ENCODE data around the gene NUMBL. TPM values are rescaled to one million over a fixed set of nuclear protein-coding genes. Genes with fewer than 3 reads are reported as not detected.

The NUMBL gene
- total and polyA plus RNA-seq, 2 of the 8 experiments (the other 6 are each of a cell fraction or from before 2014, with no cell fraction given) = 13.5 to 24.8 TPM

- no peaks in the 10 kb centered on the region for H4K20me1 ChIP-seq (replicated peaks in 1 of 2; ENCODE audit: control insufficient read depth in 1 of 2, insufficient read depth in 2 of 2, low read length in 2 of 2)
- POLR2A ChIA-PET (ENCODE audit: partially characterized antibody) = interaction anchor here (1.0 to 2.2 kb wide), 9 partner anchors 10 to 83 kb away, joined by 3 to 11 read pairs (median 4); partner anchors contain the start of gene ACTMAP
- FAIRE-seq = no peak
Observed at GRCh38 chr19:40721936-40722661, 31.6 kb upstream of the NUMBL start.

More at GRCh38 chr19:40721936-40722661, 31.6 kb upstream of the NUMBL start:
- no peak overlapping the region for H3K56ac ChIP-seq (replicated peaks; ENCODE audit: insufficient read length, low read depth, low read length)
- no peak overlapping the region for H3K9ac ChIP-seq (replicated peaks in 1 of 4; ENCODE audit: extremely low read depth in 1 of 4, low read depth in 3 of 4, low read length in 3 of 4)
- peaks cover 10% of the 10 kb centered on the region for H3K23me2 ChIP-seq (ENCODE audit: low read depth, low read length)
- peaks cover 0 to 10% (median 0%) of the 10 kb centered on the region in 4 experiments; a peak in 6 of 7 replicates for H3K4me1 ChIP-seq (replicated peaks in 1 of 4; ENCODE audit: control insufficient read depth in 3 of 4, insufficient read depth in 4 of 4, low read length in 3 of 4)
- no peak overlapping the region for H3K27ac ChIP-seq (ENCODE audit: low read depth, low read length)
- no peaks in the 10 kb centered on the region for H3K27me3 ChIP-seq (replicated peaks in 1 of 4; ENCODE audit: control insufficient read depth in 3 of 4, extremely low read depth in 1 of 4, insufficient read depth in 3 of 4, low read length in 3 of 4)
- no peak overlapping the region for H3K4me3 ChIP-seq (ENCODE audit: extremely low read depth in 1 of 4, insufficient read depth in 2 of 4, low read depth in 3 of 4, low read length in 4 of 4)
- no peak overlapping the region for H2AFZ ChIP-seq (ENCODE audit: low read length)
- H3K79me2 ChIP-seq (ENCODE audit: control insufficient read depth in 1 of 2, insufficient read depth in 2 of 2, low read length in 2 of 2) = peaks cover 0 to 36% of the 10 kb centered on the region in 2 experiments; a peak in 2 of 4 replicates
- no peak overlapping the region for H2BK15ac ChIP-seq (ENCODE audit: low read length)
- H3K36me3 ChIP-seq (ENCODE audit: control insufficient read depth in 2 of 4, insufficient read depth in 4 of 4, low read length in 3 of 4) = peaks cover 0 to 4% (median 0%) of the 10 kb centered on the region in 4 experiments; a peak in 2 of 8 replicates
- no peak overlapping the region for H2BK20ac ChIP-seq (ENCODE audit: low read length)
- H4K91ac ChIP-seq (replicated peaks; ENCODE audit: insufficient read length, low read length) = no peak overlapping the region
- no peak overlapping the region for H4K8ac ChIP-seq (ENCODE audit: extremely low read depth, insufficient read depth, low read length)
- DNase-seq (ENCODE audit: low read depth in 1 of 2, low spot score in 2 of 2) = no peak
- CTCF ChIA-PET (ENCODE audit: partially characterized antibody) = interaction anchor here (1.0 to 1.6 kb wide), 7 partner anchors 8 to 98 kb away, joined by 3 to 6 read pairs (median 4); no protein-coding TSS in a partner anchor
- no peaks in the 10 kb centered on the region for H3K9me3 ChIP-seq (ENCODE audit: insufficient read depth in 2 of 2, low read depth in 1 of 2, low read length in 1 of 2)
- no peak overlapping the region for H4K5ac ChIP-seq (ENCODE audit: insufficient read length, low read depth, low read length)
- H2BK12ac ChIP-seq (ENCODE audit: low read depth, low read length) = no peak overlapping the region
- no peak overlapping the region for H3K4ac ChIP-seq (replicated peaks; ENCODE audit: insufficient read length, low read depth, low read length)
- H3K14ac ChIP-seq (ENCODE audit: insufficient read length) = no peak overlapping the region
- WGBS, 2 experiments (ENCODE audit: extremely low coverage in 1 of 2, insufficient coverage in 1 of 2, insufficient read length in 1 of 2, insufficient replicate concordance in 2 of 2, low coverage in 1 of 2, low lambda C conversion rate in 2 of 2, missing lambda C conversion rate in 1 of 2) = 91% methylated on average over 9 of the region's 9 CpGs; no CpG with 5 or more reads in 1 of the 2 experiments
- no peak overlapping the region for H3K4me2 ChIP-seq (ENCODE audit: insufficient read depth in 1 of 2, low read depth in 2 of 2, low read length in 2 of 2)
- no peak for TF ChIP-seq HDAC2 (IDR thresholded peaks at IDR 0.05; ENCODE audit: borderline replicate concordance in 1 of 2, low read depth in 2 of 2, low read length in 2 of 2)
- TF ChIP-seq SIRT6 (IDR thresholded peaks at IDR 0.05; ENCODE audit: low read length) = no peak
- no peak for TF ChIP-seq RXRA (IDR thresholded peaks at IDR 0.05; ENCODE audit: insufficient read depth, low read depth, low read length)
- TF ChIP-seq SP2 (IDR thresholded peaks at IDR 0.05; ENCODE audit: low read length) = no peak
- TF ChIP-seq NANOG (IDR thresholded peaks at IDR 0.05; ENCODE audit: insufficient read depth, low read depth, low read length, poor library complexity, severe bottlenecking) = no peak
- no peak for TF ChIP-seq TEAD4 (IDR thresholded peaks at IDR 0.05; ENCODE audit: low read depth, low read length)
- no peak for TF ChIP-seq RAD21 (IDR thresholded peaks at IDR 0.05 in 1 of 2, conservative IDR thresholded peaks at IDR 0.05 in 1 of 2; ENCODE audit: low read depth in 2 of 2, low read length in 2 of 2)
- no peak for TF ChIP-seq POU5F1 (IDR thresholded peaks at IDR 0.05; ENCODE audit: low read depth, low read length)
- no peak for TF ChIP-seq TAF1 (IDR thresholded peaks at IDR 0.05; ENCODE audit: low read depth, low read length)
- no peak for TF ChIP-seq NRF1 (IDR thresholded peaks at IDR 0.05; ENCODE audit: low read depth, low read length)
- no peak for TF ChIP-seq ASH2L (IDR thresholded peaks at IDR 0.05; ENCODE audit: low read length)
- TF ChIP-seq TCF12 (IDR thresholded peaks at IDR 0.05; ENCODE audit: low read depth, low read length) = no peak
- no peak overlapping the region for H2BK5ac ChIP-seq (ENCODE audit: low read depth, low read length)
- H3K23ac ChIP-seq (ENCODE audit: insufficient read length) = no peak overlapping the region
- no peak overlapping the region for H2AK5ac ChIP-seq (ENCODE audit: low read depth, low read length)
- no peak overlapping the region for H3K18ac ChIP-seq (ENCODE audit: extremely low read depth, low read length)
- peaks cover 7% of the 10 kb centered on the region for H3K79me1 ChIP-seq (ENCODE audit: low read depth, low read length)
- no peak overlapping the region for H2BK120ac ChIP-seq (replicated peaks; ENCODE audit: low read depth, low read length)
